ENCODE results near the gene KCNH5.

DNA sequence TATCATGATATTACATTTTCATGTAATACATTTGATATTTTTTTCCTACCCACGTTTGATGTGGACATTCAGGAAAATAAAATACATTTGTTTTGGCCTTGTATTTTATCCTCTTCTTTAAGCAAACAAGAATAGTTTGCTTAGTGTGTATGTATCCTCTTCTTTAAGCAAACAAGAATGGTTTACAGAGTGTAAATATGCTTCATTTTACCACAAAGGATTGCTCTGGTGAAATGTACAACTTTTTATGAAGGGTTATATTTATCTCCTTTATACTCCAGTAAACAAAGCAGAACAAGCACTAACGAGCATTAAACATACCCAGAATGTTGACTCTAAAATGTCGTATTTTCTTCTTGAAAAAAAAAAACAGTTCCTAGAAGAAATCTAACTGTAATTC lies 244.7 kb downstream of the KCNH5 start:
- TF ChIP-seq ZFX (CRISPR knock-in tag; IDR thresholded peaks at IDR 0.05; ENCODE audit: low read depth): no peak
- no peak for TF ChIP-seq CEBPB (IDR thresholded peaks at IDR 0.05; ENCODE audit: borderline replicate concordance, low read depth, low read length)
- TF ChIP-seq SAFB2 (CRISPR knock-in tag; IDR thresholded peaks at IDR 0.05; ENCODE audit: borderline replicate concordance, low read depth): no peak
- TF ChIP-seq, protein P1, sequence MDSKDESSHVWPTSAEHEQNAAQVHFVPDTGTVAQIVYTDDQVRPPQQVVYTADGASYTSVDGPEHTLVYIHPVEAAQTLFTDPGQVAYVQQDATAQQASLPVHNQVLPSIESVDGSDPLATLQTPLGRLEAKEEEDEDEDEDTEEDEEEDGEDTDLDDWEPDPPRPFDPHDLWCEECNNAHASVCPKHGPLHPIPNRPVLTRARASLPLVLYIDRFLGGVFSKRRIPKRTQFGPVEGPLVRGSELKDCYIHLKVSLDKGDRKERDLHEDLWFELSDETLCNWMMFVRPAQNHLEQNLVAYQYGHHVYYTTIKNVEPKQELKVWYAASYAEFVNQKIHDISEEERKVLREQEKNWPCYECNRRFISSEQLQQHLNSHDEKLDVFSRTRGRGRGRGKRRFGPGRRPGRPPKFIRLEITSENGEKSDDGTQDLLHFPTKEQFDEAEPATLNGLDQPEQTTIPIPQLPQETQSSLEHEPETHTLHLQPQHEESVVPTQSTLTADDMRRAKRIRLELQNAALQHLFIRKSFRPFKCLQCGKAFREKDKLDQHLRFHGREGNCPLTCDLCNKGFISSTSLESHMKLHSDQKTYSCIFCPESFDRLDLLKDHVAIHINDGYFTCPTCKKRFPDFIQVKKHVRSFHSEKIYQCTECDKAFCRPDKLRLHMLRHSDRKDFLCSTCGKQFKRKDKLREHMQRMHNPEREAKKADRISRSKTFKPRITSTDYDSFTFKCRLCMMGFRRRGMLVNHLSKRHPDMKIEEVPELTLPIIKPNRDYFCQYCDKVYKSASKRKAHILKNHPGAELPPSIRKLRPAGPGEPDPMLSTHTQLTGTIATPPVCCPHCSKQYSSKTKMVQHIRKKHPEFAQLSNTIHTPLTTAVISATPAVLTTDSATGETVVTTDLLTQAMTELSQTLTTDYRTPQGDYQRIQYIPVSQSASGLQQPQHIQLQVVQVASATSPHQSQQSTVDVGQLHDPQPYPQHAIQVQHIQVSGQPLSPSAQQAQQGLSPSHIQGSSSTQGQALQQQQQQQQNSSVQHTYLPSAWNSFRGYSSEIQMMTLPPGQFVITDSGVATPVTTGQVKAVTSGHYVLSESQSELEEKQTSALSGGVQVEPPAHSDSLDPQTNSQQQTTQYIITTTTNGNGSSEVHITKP (CRISPR knock-in tag; IDR thresholded peaks at IDR 0.05; ENCODE audit: low read depth): no peak
